GM21447 (cell line): ENCODE data around the gene CHST3.

Experiments
- ATAC-seq: cut with Tn5 transposase; IDR thresholded peaks from one replicate; pipeline ENCODE4 v1.9.1; 2021; ENCODE audit not compliant: unreplicated experiment

Gene CHST3

GRCh38 chr10:72050873-72051272 lies 86.7 kb downstream of the CHST3 start:
- no peak for ATAC-seq

- ATAC-seq, result no peak
Measured at GRCh38 chr10:72053690-72054089, 89.5 kb downstream of the CHST3 start.

GRCh38 chr10:72056113-72056512 lies 91.9 kb downstream of the CHST3 start:
- no peak for ATAC-seq

GRCh38 chr10:72056932-72057751 lies 92.9 kb downstream of the CHST3 start:
- ATAC-seq, result no peak

- no peak for ATAC-seq
Measured at GRCh38 chr10:72058347-72058898, 94.2 kb downstream of the CHST3 start.

GRCh38 chr10:72058989-72059842 lies 95.0 kb downstream of the CHST3 start:
- no peak for ATAC-seq

GRCh38 chr10:72059843-72060822 lies 95.9 kb downstream of the CHST3 start:
- no peak for ATAC-seq

GRCh38 chr10:72061491-72061890 lies 97.3 kb downstream of the CHST3 start:
- no peak for ATAC-seq

GRCh38 chr10:72061930-72062329 lies 97.7 kb downstream of the CHST3 start:
- ATAC-seq, result no peak

GRCh38 chr10:72062382-72062781 lies 98.2 kb downstream of the CHST3 start:
- ATAC-seq, result no peak
